Measurements from ENCODE around the gene UCHL1.
A peak's percentile ranks its signal among the peaks of the same experiment; 100 is the strongest.

The UCHL1 gene

DNA sequence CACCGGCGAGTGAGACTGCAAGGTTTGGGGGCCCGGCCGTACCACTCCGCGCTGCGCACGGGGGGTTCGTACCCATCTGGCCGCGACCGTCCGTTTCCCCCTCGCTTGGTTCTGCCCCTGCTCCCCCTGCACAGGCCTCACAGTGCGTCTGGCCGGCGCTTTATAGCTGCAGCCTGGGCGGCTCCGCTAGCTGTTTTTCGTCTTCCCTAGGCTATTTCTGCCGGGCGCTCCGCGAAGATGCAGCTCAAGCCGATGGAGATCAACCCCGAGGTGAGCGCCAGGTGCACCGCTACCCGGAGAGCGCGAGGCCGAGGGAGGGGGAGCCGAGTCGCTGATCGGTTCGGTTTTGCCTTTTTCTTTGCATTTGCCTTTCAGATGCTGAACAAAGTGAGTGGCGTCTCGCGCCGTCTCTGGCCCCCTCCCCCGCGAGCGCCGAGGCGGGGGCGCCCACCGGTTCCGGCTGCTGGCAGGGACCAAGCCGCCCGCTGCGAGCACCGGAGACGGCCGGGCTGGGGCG, at the start of gene UCHL1:
UCHL1 (plus strand) TSS at position 189 of the 517 bp plus-strand sequence; CDS start at position 238, 49 bp downstream.
- DNase-seq = peak; percentile 96

- DNase-seq = no peak
These were observed 49.4 kb upstream of the UCHL1 start for GRCh38 chr4:41207291-41207831.

- DNase-seq = no peak
These were observed 47.5 kb upstream of the UCHL1 start for GRCh38 chr4:41209187-41209586.

DNA sequence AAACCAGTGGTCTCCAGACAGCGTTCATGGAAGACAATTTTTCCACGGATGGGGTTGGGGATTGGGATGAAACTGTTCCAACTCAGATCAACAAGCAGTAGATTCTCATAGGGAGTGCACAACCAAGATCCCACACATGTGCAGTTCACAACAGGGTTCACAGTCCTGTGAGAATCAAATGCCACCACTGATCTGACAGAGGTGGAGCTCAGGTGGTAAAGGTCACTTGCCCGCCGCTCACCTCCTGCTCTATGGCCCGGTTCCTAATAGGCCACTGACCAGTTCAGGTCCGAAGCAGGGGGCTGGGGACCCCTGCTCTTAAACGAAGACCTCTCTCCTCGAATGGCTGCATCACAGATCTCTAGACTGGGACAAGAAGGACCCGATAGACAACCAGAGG, 46.8 kb upstream of the UCHL1 start:
- DNase-seq = no peak

DNA sequence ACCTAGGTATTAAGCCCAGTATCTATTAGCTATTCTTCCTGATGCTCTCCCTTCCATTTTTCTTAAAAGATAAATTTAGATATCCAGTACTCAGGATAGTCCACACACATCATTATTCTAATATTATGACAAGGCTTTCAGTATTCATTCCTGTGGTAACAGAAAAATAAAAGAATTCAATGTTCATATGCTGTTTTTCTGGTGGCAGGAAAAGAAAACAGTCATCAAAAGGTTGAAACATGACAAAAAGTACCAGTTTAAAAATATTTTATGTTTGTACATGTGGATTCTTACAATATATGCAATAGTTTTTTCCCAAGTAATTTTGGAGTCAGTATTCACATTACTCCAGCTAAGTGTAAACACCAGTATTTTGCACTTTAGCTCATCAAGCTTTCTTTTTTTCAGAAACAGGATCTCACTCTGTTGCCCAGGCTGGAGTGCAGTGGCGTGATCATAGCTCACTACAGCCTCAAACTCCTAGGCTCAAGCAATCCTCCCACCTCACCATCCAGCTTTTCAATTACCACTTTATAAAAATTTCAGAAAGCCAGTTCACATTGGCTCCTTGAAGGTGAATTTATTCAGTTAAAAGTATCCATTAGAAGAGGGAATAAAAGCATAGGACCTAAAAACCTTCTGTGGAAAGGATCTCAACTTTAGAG, 44.6 kb upstream of the UCHL1 start:
- DNase-seq = no peak

GRCh38 chr4:41212616-41213203, 44.0 kb upstream of the UCHL1 start:
- peak; percentile 77 for DNase-seq

- DNase-seq = peak; percentile 62
These were observed 43.0 kb upstream of the UCHL1 start for GRCh38 chr4:41213625-41214135.

- DNase-seq = peak; percentile 99
These were observed 42.4 kb upstream of the UCHL1 start, which contains the start of gene APBB2 for GRCh38 chr4:41214136-41214824. APBB2 (minus strand) TSS chr4:41214542; CDS start chr4:41033254, 181,288 bp downstream.

GRCh38 chr4:41214825-41215146, 41.9 kb upstream of the UCHL1 start:
- no peak for DNase-seq

GRCh38 chr4:41215155-41215554, 41.6 kb upstream of the UCHL1 start:
- no peak for DNase-seq

DNA sequence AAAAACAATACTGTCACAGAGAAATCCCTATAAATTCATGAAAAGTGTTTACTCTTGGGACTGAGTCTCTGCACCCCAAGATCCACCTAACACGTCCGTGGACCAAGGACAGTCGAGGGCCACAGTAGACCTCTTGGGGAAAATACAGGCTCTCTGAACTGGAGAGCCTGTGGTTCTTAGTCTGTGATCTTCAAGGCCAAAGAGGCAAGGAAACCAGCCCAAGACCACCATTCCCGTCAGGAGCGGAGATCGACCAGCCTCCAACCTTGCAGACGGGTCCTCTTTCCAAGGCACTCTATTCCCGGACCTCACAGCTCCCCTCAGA, 40.8 kb upstream of the UCHL1 start:
- DNase-seq = no peak

GRCh38 chr4:41216294-41217019, 40.3 kb upstream of the UCHL1 start:
- peak; percentile 95 for DNase-seq

DNA sequence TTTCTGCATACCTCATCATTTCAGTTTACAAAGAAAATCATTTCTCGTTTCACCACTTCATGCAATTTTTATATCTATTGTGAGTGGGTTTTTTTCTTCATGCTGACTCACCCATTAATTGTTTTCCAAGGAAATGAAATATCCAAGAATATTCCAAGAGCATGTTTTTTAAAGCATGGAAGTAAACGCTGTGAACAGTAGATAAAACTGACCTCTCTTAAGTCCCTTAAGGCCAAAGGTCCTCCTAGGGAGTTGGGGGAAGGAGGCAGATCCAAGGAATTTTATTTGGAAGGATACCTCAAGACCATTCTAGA, 39.8 kb upstream of the UCHL1 start:
- DNase-seq = no peak

- DNase-seq = no peak
These were observed 39.4 kb upstream of the UCHL1 start for GRCh38 chr4:41217374-41217773.

DNA sequence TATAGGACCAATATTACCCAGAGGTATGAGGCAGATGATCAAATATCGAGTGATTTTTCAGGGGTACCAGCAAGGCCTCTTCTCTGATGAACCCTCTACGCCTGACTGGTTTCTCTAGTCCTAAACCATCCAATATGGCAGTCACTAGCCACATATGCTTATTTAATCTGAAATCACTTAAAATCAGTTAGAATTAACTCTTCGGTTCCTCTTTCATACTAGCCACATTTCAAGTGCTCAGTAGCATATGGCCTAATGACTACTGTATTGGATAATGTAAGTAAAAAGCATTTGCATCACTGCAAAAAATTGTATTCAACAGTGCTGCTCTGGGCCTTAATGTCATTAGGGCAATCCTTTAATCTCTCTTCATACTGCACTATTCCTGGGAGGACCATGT, 38.0 kb upstream of the UCHL1 start:
- no peak for DNase-seq

DNA sequence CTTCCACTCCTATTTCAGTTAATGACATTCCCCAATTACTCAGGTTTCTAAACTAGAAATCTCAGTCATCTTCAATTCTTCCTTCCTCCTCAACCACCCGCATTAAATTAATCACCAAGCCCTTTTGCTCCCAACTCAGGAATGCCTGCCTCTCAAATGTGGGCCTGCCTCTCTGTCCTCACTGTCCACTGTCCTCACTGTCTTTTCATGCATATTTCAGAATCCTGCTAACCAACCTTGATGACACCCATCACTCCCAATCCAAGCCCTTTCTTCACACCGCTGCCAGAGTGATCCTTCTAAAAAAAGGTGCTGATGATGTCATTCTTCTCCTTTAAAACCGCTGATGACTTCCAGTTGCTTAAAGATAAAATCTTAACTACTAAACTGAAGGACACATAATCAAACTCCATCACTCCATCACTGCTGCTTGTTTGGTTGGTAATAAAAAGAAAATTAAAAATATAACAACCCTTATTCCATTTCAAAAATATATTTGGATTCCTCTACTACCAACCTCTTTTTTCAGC, 37.2 kb upstream of the UCHL1 start:
- no peak for DNase-seq

DNA sequence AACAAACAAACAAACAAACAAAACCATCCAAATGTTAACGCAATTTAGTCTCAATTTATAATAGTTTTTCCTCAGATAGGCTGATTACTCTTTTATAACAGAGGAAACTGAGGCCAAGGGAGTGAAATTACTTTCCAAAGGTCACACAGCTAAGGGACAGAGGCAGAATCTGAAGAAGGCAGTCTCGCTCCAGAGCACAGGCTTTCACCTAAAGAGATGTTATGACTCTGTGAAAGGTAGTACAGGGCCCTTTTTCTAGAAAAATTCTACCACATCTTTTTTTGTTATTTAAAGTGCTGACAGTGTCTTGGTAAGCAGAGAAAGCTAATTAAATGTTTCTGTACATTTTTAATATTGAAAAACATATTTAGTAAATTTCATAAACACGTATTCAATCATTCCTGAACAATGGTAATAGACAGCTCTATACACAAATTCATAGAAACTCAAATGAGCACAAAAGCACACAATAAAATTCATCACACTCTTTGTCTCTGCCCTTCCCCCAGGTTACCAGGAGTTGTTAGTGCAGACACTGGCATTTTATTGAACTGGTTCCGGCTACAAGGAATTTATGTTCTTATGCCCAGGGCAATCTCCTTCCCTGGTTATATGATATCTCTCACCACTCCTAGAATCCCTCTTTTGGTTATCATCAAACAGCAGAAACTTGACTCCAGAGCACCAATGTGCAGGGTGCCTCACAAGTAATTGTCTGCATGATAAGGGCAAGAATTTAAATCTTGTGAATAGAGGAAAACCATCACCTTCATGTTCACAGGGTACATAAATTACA, 34.7 kb upstream of the UCHL1 start:
- DNase-seq = no peak

DNA sequence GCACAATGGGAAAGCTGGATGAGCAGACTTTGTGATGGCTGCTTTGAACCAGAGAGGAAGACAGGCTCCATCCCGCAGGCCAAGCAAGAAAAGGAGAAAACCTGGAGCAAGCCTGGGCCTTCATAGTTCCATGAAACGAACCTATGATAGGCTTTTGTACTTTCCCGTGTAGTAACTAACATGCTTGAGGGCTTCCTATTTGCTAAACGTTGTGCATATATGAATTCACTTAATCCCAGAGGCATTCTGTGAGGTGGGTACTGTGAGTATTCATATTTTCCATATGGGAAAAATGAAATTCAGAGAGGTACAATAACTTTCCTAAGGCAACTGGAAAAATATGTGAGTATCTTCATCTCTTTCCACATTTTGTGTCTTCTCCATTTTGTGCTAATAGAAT, 28.8 kb upstream of the UCHL1 start:
- no peak for DNase-seq

DNA sequence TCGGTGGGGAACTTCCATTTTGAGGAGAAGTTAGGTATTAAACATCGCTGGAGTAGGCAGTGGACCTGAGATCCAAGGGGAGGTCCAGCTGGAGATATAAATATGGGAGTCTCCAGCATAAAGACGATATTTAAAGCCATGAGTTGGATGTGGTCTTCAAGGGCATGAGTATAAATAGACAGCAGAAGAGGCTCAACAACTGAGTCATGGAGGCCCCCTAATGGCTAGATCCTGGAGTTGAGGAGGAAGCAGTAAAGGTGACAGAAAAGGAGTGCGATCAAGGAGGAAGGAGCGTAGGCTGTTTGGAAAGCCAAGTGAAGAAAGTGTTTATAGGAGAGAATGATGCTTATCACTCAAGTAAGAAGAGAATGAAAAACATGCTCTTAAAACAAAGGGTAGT, 24.3 kb upstream of the UCHL1 start:
- DNase-seq = no peak

DNA sequence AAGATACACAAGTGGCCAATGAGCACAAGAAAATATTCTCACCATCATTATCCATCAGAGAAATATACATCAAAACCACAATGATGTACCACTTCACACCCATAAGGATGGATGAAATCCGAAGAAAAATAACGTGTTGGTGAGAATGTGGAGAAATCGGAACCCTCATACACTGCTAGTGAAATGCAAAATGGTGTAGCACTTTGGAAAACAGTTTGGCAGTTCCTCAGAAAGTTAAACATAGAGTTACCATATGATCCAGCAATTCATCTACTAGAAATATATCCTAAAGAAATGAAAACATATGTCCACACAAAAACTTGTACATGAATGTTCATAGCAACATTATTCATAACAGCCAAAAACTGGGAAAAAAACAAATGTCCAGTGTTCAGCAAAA, 23.9 kb upstream of the UCHL1 start:
- no peak for DNase-seq

GRCh38 chr4:41236032-41236431, 20.7 kb upstream of the UCHL1 start:
- DNase-seq = no peak

GRCh38 chr4:41236508-41236907, 20.2 kb upstream of the UCHL1 start:
- DNase-seq = no peak
